ENCODE measurements around the gene ITGA2. TPM values are rescaled to one million over a fixed set of nuclear protein-coding genes. Genes with fewer than 3 reads are reported as not detected.

Gene ITGA2
- polyA plus RNA-seq, 1 experiment: 5.3 TPM

GRCh38 chr5:53130266-53130665, 141.1 kb downstream of the ITGA2 start:
- no peak for DNase-seq (ENCODE audit: low read depth)
- ChIA-PET POLR2A (no interaction called here), CTCF (no interaction called here)
- no peak for TF ChIP-seq CTCF (IDR thresholded peaks at IDR 0.05; ENCODE audit: insufficient read depth, low read depth, low read length)
- H3K36me3 ChIP-seq (ENCODE audit: control insufficient read depth, insufficient read depth, low read length): no peaks in the 10 kb centered on the region
- no peaks in the 10 kb centered on the region for H3K27me3 ChIP-seq (ENCODE audit: control insufficient read depth, insufficient read depth, low read length)
- no peak overlapping the region for H3K4me3 ChIP-seq (ENCODE audit: low read depth, low read length)

GRCh38 chr5:53133020-53133419, 143.9 kb downstream of the ITGA2 start:
- ChIA-PET CTCF (interaction anchor here (0.8 kb wide), 1 partner anchor 10 kb away, joined by 3 read pairs; no protein-coding TSS in a partner anchor), POLR2A (no interaction called here)
- no peak for TF ChIP-seq CTCF (IDR thresholded peaks at IDR 0.05; ENCODE audit: insufficient read depth, low read depth, low read length)
- DNase-seq (ENCODE audit: low read depth): no peak
- H3K36me3 ChIP-seq (ENCODE audit: control insufficient read depth, insufficient read depth, low read length): no peaks in the 10 kb centered on the region
- no peaks in the 10 kb centered on the region for H3K27me3 ChIP-seq (ENCODE audit: control insufficient read depth, insufficient read depth, low read length)
- no peak overlapping the region for H3K4me3 ChIP-seq (ENCODE audit: low read depth, low read length)

Other genes starting within 250 kb of the ITGA2 start
- 35.2 and 53.0 TPM in 2 replicates for gene ITGA1, start 201.4 kb upstream of the ITGA2 start, polyA plus RNA-seq (2011; rRNA removed)
- 26.7 and 29.6 TPM in 2 replicates for gene PELO, start 201.4 kb upstream of the ITGA2 start, polyA plus RNA-seq (2011; rRNA removed)
- 22.2 and 46.4 TPM in 2 replicates for gene MOCS2, start 120.4 kb downstream of the ITGA2 start, polyA plus RNA-seq (2011; rRNA removed)